ENCODE data around the gene TNNC1.

- TF ChIP-seq, protein P1, sequence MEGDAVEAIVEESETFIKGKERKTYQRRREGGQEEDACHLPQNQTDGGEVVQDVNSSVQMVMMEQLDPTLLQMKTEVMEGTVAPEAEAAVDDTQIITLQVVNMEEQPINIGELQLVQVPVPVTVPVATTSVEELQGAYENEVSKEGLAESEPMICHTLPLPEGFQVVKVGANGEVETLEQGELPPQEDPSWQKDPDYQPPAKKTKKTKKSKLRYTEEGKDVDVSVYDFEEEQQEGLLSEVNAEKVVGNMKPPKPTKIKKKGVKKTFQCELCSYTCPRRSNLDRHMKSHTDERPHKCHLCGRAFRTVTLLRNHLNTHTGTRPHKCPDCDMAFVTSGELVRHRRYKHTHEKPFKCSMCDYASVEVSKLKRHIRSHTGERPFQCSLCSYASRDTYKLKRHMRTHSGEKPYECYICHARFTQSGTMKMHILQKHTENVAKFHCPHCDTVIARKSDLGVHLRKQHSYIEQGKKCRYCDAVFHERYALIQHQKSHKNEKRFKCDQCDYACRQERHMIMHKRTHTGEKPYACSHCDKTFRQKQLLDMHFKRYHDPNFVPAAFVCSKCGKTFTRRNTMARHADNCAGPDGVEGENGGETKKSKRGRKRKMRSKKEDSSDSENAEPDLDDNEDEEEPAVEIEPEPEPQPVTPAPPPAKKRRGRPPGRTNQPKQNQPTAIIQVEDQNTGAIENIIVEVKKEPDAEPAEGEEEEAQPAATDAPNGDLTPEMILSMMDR (IDR thresholded peaks at IDR 0.05; ENCODE audit: insufficient read depth, low read depth, low read length) = no peak
- TF ChIP-seq EZH2 (IDR thresholded peaks at IDR 0.05; ENCODE audit: insufficient read depth, low read length) = no peak
Measured at GRCh38 chr3:52440671-52441070, 13.2 kb downstream of the TNNC1 start.

All from astrocyte (in vitro differentiated cells and primary cell).